GM21528 (cell line): Measurements from ENCODE around the gene GLIPR1.

Experiments
- ATAC-seq: cut with Tn5 transposase; IDR thresholded peaks from one replicate; pipeline ENCODE4 v1.9.1; 2021; ENCODE audit warnings: mild to moderate bottlenecking, moderate library complexity; ENCODE audit not compliant: unreplicated experiment, low FRiP score

Gene GLIPR1

DNA sequence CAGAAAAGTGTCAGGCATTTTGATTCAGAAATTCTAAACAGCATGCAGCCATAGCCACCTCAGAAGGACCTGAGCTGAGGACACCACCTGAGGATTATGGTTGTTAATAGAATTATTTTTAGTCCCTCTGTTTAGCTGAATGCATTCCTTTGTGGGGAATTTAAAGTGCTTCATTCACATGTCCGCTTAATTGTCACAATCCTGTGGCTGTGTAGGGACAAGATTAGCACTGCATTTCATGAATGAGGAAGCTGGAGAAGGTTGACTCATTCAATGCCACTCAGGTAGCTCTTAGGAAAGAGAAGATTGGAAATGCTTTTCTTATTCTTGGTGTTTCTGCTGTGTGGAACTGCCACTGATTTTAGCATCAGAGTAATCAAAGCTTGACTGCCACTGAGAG, 72.8 kb downstream of the GLIPR1 start:
- no peak for ATAC-seq
